ENCODE measurements around the gene RBMS3. TPM values are rescaled to one million over a fixed set of nuclear protein-coding genes. Genes with fewer than 3 reads are reported as not detected.

RBMS3 gene
- total and polyA plus RNA-seq, 2 of the 8 experiments (the other 6 are each of a cell fraction or from before 2014, with no cell fraction given): 3.7 to 6.9 TPM

GRCh38 chr3:29478611-29479010 lies 197.7 kb downstream of the RBMS3 start (continued):
- TF ChIP-seq CTBP2 (IDR thresholded peaks at IDR 0.05; ENCODE audit: borderline replicate concordance, insufficient read depth, insufficient read length, low read length) (no peak), CREB1 (IDR thresholded peaks at IDR 0.05) (no peak), SRF (IDR thresholded peaks at IDR 0.05; ENCODE audit: low read depth, low read length) (no peak), JUND (IDR thresholded peaks at IDR 0.05; ENCODE audit: low read length) (no peak)
